Lung (tissue), 12 donors: Measurements from ENCODE around the gene MEAF6. TPM values are rescaled to one million over a fixed set of nuclear protein-coding genes. Genes with fewer than 3 reads are reported as not detected.

Experiments used
- ATAC-seq: fragments of 200-7000 bp; cut with Tn5 transposase; one replicate; pipeline ENCODE4 v1.9.1; 2020; ENCODE audit warnings: moderate number of reproducible peaks; ENCODE audit not compliant: insufficient read depth, low FRiP score
- DNase-seq, 3 donors: peaks; one replicate each; pipeline ENCODE4 v3.0.0-alpha.2; 2013 to 2017
- H3K27ac ChIP-seq, 2 donors: one replicate each; pipeline ENCODE4 v1.5.1; 2013; ENCODE audit warnings: mild to moderate bottlenecking in 2 of 2, moderate library complexity in 2 of 2, control low read depth in 1 of 2, inconsistent platforms in 1 of 2, low read depth in 1 of 2, low read length in 1 of 2
- H3K27me3 ChIP-seq, 3 donors: one replicate each; pipeline ENCODE4 v1.5.1; 2013; ENCODE audit warnings: low read length in 2 of 3; ENCODE audit not compliant: control insufficient read depth in 3 of 3, insufficient read depth in 3 of 3
- H3K36me3 ChIP-seq, 4 donors: one replicate each; pipeline ENCODE4 v1.5.1; 2013; ENCODE audit warnings: low read length in 4 of 4, mild to moderate bottlenecking in 1 of 4, moderate library complexity in 1 of 4; ENCODE audit not compliant: control insufficient read depth in 4 of 4, insufficient read depth in 4 of 4
- H3K4me1 ChIP-seq, 5 donors: one replicate each; pipeline ENCODE4 v1.5.1; 2013; ENCODE audit warnings: low read length in 5 of 5, mild to moderate bottlenecking in 2 of 5, moderate library complexity in 1 of 5; ENCODE audit not compliant: control insufficient read depth in 5 of 5, insufficient read depth in 5 of 5
- H3K4me3 ChIP-seq: one replicate; pipeline ENCODE4 v1.5.1; 2013; ENCODE audit warnings: mild to moderate bottlenecking, control low read depth, moderate library complexity
- H3K9ac ChIP-seq, 2 donors: one replicate each; pipeline ENCODE4 v1.5.1; 2013; ENCODE audit warnings: low read length in 2 of 2, control low read depth in 1 of 2; ENCODE audit not compliant: insufficient read depth in 1 of 2
- H3K9me3 ChIP-seq, 4 donors: one replicate each; pipeline ENCODE4 v1.5.1; 2013; ENCODE audit warnings: low read length in 3 of 4, mild to moderate bottlenecking in 1 of 4, moderate library complexity in 1 of 4; ENCODE audit not compliant: control insufficient read depth in 4 of 4, insufficient read depth in 3 of 4
- CTCF ChIP-seq: IDR thresholded peaks from 2 replicates; pipeline ENCODE4 v1.5.1; 2012; ENCODE audit warnings: mild to moderate bottlenecking; ENCODE audit errors: control extremely low read depth, extremely low read depth
- WGBS, 2 donors: extraction: QIAGEN DNeasy Blood & Tissue Kit; methylation state at CpG; one replicate each; pipeline ENCODE4 v1.1.7; 2013; 5-methylcytosine and 5-hydroxymethylcytosine counted together
- polyA plus RNA-seq, 2 donors: library from polyadenylated mRNA; stranded (reverse); fragments of 200-250 nt; gene quantifications; one replicate each; pipeline ENCODE4 v1.2.1, GENCODE V29; 2013
- total RNA-seq, 2 donors: library from RNA; depleted of rRNA in 1 of 2; stranded (reverse); fragments of >200 nt in 1 of 2; gene quantifications; one replicate each; pipeline ENCODE4 v1.2.1, GENCODE V29; 2014 to 2021
- donor health status: control.
- donor health status: control.
- donor health status: Bipolar disorder and iron deficiency.
- donor health status: healthy.
- donor health status: DM: yes; HTN: yes; CAD: no.

MEAF6 gene
- total and polyA plus RNA-seq, 4 donors: 36.9 to 68.2 (median 58.8) TPM

- peak overlapping the region; percentile 87 to 92 for H3K27ac ChIP-seq
- ATAC-seq (no peak), DNase-seq (no peak)
- H3K27me3 ChIP-seq: no peaks in the 10 kb centered on the region
- no peak for TF ChIP-seq CTCF
- H3K4me3 ChIP-seq: peak overlapping the region; percentile 98
- no peaks in the 10 kb centered on the region for H3K9me3 ChIP-seq
- peaks cover 5 to 28% (median 7%) of the 10 kb centered on the region in 5 donors for H3K4me1 ChIP-seq
- peaks cover 0 to 15% (median 7%) of the 10 kb centered on the region in 4 donors for H3K36me3 ChIP-seq
- peak overlapping the region; percentile 78 to 90 for H3K9ac ChIP-seq
- WGBS, 2 donors: 3% methylated on average over 11 of the region's 11 CpGs
These were observed 39.0 kb upstream of the MEAF6 start for GRCh38 chr1:37553598-37553926.

GRCh38 chr1:37549341-37549740, 34.8 kb upstream of the MEAF6 start:
- Histone ChIP-seq H3K9me3 (no peaks in the 10 kb centered on the region), H3K9ac (no peak overlapping the region), H3K27me3 (no peaks in the 10 kb centered on the region), H3K27ac (no peak overlapping the region), H3K4me1 (peaks cover 0 to 14% (median 6%) of the 10 kb centered on the region in 5 donors), H3K36me3 (peaks cover 18 to 24% (median 24%) of the 10 kb centered on the region in 4 donors), H3K4me3 (no peak overlapping the region)
- no peak for DNase-seq
- ATAC-seq: no peak
- WGBS, 2 donors: 92 to 98% methylated on average over 6 of the region's 6 CpGs
- no peak for TF ChIP-seq CTCF

- DNase-seq: no peak
- H3K9me3 ChIP-seq: no peaks in the 10 kb centered on the region
- no peaks in the 10 kb centered on the region for H3K4me1 ChIP-seq
- no peak for ATAC-seq
- 72 to 77% methylated on average over 5 of the region's 5 CpGs for WGBS, 2 donors
- H3K36me3 ChIP-seq: peaks cover 15 to 36% (median 21%) of the 10 kb centered on the region in 4 donors
- H3K4me3 ChIP-seq: no peak overlapping the region
- H3K27ac ChIP-seq: no peak overlapping the region
- H3K9ac ChIP-seq: no peak overlapping the region
- no peak for TF ChIP-seq CTCF
- no peaks in the 10 kb centered on the region for H3K27me3 ChIP-seq
These were observed 30.5 kb upstream of the MEAF6 start for GRCh38 chr1:37545019-37545418.

GRCh38 chr1:37544530-37544929, 30.0 kb upstream of the MEAF6 start:
- Histone ChIP-seq H3K27ac (no peak overlapping the region), H3K9ac (no peak overlapping the region), H3K4me1 (no peaks in the 10 kb centered on the region), H3K27me3 (no peaks in the 10 kb centered on the region), H3K9me3 (no peaks in the 10 kb centered on the region), H3K4me3 (no peak overlapping the region), H3K36me3 (peaks cover 16 to 40% (median 25%) of the 10 kb centered on the region in 4 donors)
- no peak for TF ChIP-seq CTCF
- 97 to 98% methylated on average over 21 of the region's 21 CpGs for WGBS, 2 donors
- DNase-seq: no peak
- no peak for ATAC-seq
